Measurements from ENCODE around the gene NDUFA13. TPM values are rescaled to one million over a fixed set of nuclear protein-coding genes. Genes with fewer than 3 reads are reported as not detected.

Gene NDUFA13
- polyA plus RNA-seq, 1 donor from 2014 or later = 266 TPM

GRCh38 chr19:19487077-19487949, 28.7 kb upstream of the NDUFA13 start:
- no peaks in the 10 kb centered on the region for H3K79me2 ChIP-seq (replicated peaks; ENCODE audit: insufficient read depth, low read length)
- H3K27ac ChIP-seq (ENCODE audit: low read length) = peak overlapping the region; percentile 89
- H4K20me1 ChIP-seq (ENCODE audit: insufficient read depth) = no peaks in the 10 kb centered on the region
- no peaks in the 10 kb centered on the region for H3F3A ChIP-seq (ENCODE audit: insufficient read depth, low read length, poor library complexity, severe bottlenecking)
- TF ChIP-seq MXI1 (conservative IDR thresholded peaks at IDR 0.05; ENCODE audit: poor library complexity, severe bottlenecking) (no peak), TAF1 (IDR thresholded peaks at IDR 0.05; ENCODE audit: low read depth) (no peak), RAD21 (conservative IDR thresholded peaks at IDR 0.05) (no peak), SMC3 (conservative IDR thresholded peaks at IDR 0.05; ENCODE audit: poor library complexity) (no peak), EZH2 (IDR thresholded peaks at IDR 0.05; ENCODE audit: borderline replicate concordance, insufficient read depth, low read length, poor library complexity, severe bottlenecking) (no peak), EP300 (conservative IDR thresholded peaks at IDR 0.05; ENCODE audit: poor library complexity, severe bottlenecking) (no peak), REST (IDR thresholded peaks at IDR 0.05; ENCODE audit: borderline replicate concordance) (no peak), CTCF (IDR thresholded peaks at IDR 0.05; ENCODE audit: poor library complexity, severe bottlenecking) (no peak), POLR2AphosphoS5 (IDR thresholded peaks at IDR 0.05) (no peak)
- H3K9ac ChIP-seq (ENCODE audit: low read length) = peak overlapping the region; percentile 66
- no peak overlapping the region for H2AFZ ChIP-seq (ENCODE audit: low read depth, low read length)
- H3K27me3 ChIP-seq (ENCODE audit: insufficient read depth, low read depth, low read length) = no peaks in the 10 kb centered on the region
- no peak overlapping the region for H3K4me3 ChIP-seq (ENCODE audit: low read length)
- H3K9me2 ChIP-seq (ENCODE audit: insufficient read depth, low read length) = no peaks in the 10 kb centered on the region
- H3K9me3 ChIP-seq (ENCODE audit: low read length) = no peaks in the 10 kb centered on the region
- H3K4me2 ChIP-seq (ENCODE audit: low read length) = no peak overlapping the region
- H3K36me3 ChIP-seq (ENCODE audit: insufficient read depth, low read length) = no peaks in the 10 kb centered on the region

GRCh38 chr19:19487950-19488874, 27.8 kb upstream of the NDUFA13 start:
- Histone ChIP-seq H3K36me3 (ENCODE audit: insufficient read depth, low read length) (no peaks in the 10 kb centered on the region), H4K20me1 (ENCODE audit: insufficient read depth) (no peaks in the 10 kb centered on the region), H3K4me2 (ENCODE audit: low read length) (peak overlapping the region; percentile 7), H3K4me3 (ENCODE audit: low read length) (peak overlapping the region; percentile 21), H3K9me2 (ENCODE audit: insufficient read depth, low read length) (no peaks in the 10 kb centered on the region), H2AFZ (ENCODE audit: low read depth, low read length) (no peak overlapping the region), H3K9me3 (ENCODE audit: low read length) (no peaks in the 10 kb centered on the region), H3K27ac (ENCODE audit: low read length) (peak overlapping the region; percentile 89), H3K27me3 (ENCODE audit: insufficient read depth, low read depth, low read length) (no peaks in the 10 kb centered on the region), H3F3A (ENCODE audit: insufficient read depth, low read length, poor library complexity, severe bottlenecking) (no peaks in the 10 kb centered on the region), H3K9ac (ENCODE audit: low read length) (peak overlapping the region; percentile 66), H3K79me2 (replicated peaks; ENCODE audit: insufficient read depth, low read length) (no peaks in the 10 kb centered on the region)
- no peak for TF ChIP-seq TAF1 (IDR thresholded peaks at IDR 0.05; ENCODE audit: low read depth)
- TF ChIP-seq EP300 (conservative IDR thresholded peaks at IDR 0.05; ENCODE audit: poor library complexity, severe bottlenecking) = no peak
- no peak for TF ChIP-seq MXI1 (conservative IDR thresholded peaks at IDR 0.05; ENCODE audit: poor library complexity, severe bottlenecking)
- TF ChIP-seq CTCF (IDR thresholded peaks at IDR 0.05; ENCODE audit: poor library complexity, severe bottlenecking) = no peak
- no peak for TF ChIP-seq REST (IDR thresholded peaks at IDR 0.05; ENCODE audit: borderline replicate concordance)
- TF ChIP-seq POLR2AphosphoS5 (IDR thresholded peaks at IDR 0.05) = no peak
- TF ChIP-seq SMC3 (conservative IDR thresholded peaks at IDR 0.05; ENCODE audit: poor library complexity) = no peak
- no peak for TF ChIP-seq RAD21 (conservative IDR thresholded peaks at IDR 0.05)
- no peak for TF ChIP-seq EZH2 (IDR thresholded peaks at IDR 0.05; ENCODE audit: borderline replicate concordance, insufficient read depth, low read length, poor library complexity, severe bottlenecking)
